Measurements from ENCODE around the gene CEP41.

The CEP41 gene

DNA sequence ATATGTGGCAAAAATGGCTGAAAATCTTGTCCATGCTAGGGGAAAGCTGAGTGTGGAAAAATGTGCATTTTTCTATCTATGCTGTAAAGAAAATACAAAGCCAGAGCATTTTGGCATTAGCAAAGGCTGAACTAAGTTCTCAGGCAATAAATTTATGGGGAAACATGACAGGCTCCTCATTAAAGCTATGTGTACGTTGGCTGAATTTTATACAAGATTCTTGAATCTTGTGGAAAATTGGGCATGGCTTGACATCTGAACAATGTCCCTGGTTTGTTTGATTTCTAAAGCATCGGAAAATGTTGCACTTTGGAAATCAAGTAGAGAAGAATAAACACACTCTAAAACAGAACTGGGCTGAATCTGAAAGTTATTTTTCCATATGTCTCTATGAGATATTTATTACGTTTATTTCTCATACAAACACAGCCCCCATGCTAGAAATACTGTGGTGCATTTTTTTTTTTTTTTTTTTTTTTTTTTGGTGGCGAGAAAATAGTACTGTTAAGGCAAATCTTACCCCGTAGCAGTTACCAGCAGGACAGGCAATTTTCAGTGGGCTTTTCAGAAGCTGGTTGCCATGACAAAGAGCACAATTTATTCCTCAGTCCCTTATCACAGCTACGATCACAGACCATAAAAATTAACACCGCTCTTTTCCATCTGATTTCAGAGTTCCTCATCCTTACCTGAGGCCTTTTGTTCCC, 43.6 kb downstream of the CEP41 start:
- DNase-seq (ENCODE audit: insufficient read length, low spot score), result no peak
- no peak for FAIRE-seq
- no peak for TF ChIP-seq POLR2A (IDR thresholded peaks at IDR 0.05; ENCODE audit: low read depth, low read length)

DNA sequence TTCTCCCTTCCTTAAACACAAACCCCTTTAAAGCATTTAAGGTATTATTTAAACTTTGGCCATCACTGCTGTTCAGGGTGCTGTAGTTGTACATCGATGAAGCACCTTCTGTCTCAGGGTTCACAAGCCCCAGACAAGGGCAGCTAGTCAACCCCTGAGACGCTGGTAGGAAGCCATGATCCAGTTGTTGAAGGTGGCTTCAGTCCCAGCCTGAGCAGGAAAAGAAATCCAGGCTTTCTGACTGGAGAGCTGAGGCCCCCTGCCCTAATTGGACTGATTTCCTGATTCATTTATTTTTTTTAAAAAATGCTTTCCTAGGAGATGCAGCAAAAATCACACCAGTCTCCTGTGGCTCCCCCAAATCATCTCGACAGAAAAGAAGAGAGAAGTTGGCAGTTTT, 44.7 kb downstream of the CEP41 start:
- FAIRE-seq, result no peak
- no peak for DNase-seq (ENCODE audit: insufficient read length, low spot score)
- no peak for TF ChIP-seq POLR2A (IDR thresholded peaks at IDR 0.05; ENCODE audit: low read depth, low read length)

DNA sequence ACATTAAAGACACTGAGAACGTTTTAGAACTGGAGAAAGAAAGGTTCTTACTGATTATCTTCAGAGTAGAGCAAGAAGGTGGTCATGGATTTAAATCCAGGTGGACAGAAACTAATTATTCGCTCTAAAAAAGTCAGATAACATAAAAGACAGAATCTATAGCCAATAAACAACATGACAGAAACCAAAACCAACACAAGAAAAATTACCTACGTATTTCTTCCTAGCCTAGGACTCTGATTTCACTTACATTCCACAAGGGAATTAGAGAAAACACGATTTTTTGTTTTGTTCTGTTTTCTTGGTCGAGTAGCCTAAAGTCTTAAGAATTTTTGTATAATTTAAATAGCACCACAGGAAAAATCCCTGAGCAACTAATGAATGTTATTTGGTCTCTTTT, 45.4 kb downstream of the CEP41 start:
- TF ChIP-seq POLR2A (IDR thresholded peaks at IDR 0.05; ENCODE audit: low read depth, low read length), result no peak
- no peak for DNase-seq (ENCODE audit: insufficient read length, low spot score)
- no peak for FAIRE-seq

GRCh38 chr7:130394421-130395195, 46.2 kb downstream of the CEP41 start:
- no peak for FAIRE-seq
- no peak for TF ChIP-seq POLR2A (IDR thresholded peaks at IDR 0.05; ENCODE audit: low read depth, low read length)
- no peak for DNase-seq (ENCODE audit: insufficient read length, low spot score)

GRCh38 chr7:130393841-130394411, 46.9 kb downstream of the CEP41 start:
- no peak for FAIRE-seq
- DNase-seq (ENCODE audit: insufficient read length, low spot score), result no peak
- no peak for TF ChIP-seq POLR2A (IDR thresholded peaks at IDR 0.05; ENCODE audit: low read depth, low read length)

DNA sequence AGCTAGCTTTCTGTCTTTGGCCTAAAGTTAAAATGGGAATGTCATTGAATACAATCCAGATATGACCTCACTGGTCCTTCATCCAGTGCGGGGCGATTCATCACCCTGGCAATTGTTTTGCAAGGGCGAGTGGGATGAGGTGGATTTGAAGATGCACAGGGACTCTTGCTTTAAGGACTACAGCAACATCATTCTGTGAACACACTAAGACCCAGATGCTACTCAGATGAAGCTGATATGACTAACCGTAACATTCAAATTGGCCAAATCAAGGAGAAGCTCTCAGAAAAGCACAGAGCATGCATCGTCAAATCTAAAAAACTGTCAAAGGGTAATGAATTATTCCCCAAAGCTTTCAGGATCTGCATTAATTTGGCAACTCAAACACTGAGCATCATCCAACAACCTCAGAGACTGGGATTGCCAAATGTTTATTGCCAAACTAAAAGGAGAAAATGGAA, 47.7 kb downstream of the CEP41 start:
- FAIRE-seq (peak; percentile 15), DNase-seq (ENCODE audit: insufficient read length, low spot score) (no peak)
- no peak for TF ChIP-seq POLR2A (IDR thresholded peaks at IDR 0.05; ENCODE audit: low read depth, low read length)

DNA sequence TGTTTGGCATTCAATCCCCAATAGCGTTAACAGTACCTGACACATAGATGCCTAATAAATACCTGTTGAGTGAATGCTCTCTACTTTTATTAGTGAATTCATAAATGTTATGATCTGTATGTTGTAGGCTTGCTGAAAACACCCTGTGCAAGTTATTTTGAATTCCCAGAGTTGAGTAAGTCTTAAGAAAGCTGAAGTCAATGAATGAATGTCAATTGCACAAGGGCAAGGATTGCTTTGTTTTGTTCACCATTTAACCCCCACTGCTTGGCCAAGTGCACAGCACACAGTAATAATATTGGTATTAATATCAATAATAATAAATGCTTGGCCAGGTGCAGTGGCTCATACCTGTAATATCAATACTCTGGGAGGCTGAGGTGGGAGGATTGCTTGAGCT, 50.3 kb downstream of the CEP41 start:
- DNase-seq (ENCODE audit: insufficient read length, low spot score), result no peak
- no peak for TF ChIP-seq POLR2A (IDR thresholded peaks at IDR 0.05; ENCODE audit: low read depth, low read length)
- no peak for FAIRE-seq

- DNase-seq (ENCODE audit: insufficient read length, low spot score) (no peak), FAIRE-seq (no peak)
- no peak for TF ChIP-seq POLR2A (IDR thresholded peaks at IDR 0.05; ENCODE audit: low read depth, low read length)
Measured at GRCh38 chr7:130388671-130389070, 52.1 kb downstream of the CEP41 start.

- no peak for FAIRE-seq
- TF ChIP-seq POLR2A (IDR thresholded peaks at IDR 0.05; ENCODE audit: low read depth, low read length), result no peak
- DNase-seq (ENCODE audit: insufficient read length, low spot score), result no peak
Measured at GRCh38 chr7:130387628-130388403, 53.0 kb downstream of the CEP41 start.

DNA sequence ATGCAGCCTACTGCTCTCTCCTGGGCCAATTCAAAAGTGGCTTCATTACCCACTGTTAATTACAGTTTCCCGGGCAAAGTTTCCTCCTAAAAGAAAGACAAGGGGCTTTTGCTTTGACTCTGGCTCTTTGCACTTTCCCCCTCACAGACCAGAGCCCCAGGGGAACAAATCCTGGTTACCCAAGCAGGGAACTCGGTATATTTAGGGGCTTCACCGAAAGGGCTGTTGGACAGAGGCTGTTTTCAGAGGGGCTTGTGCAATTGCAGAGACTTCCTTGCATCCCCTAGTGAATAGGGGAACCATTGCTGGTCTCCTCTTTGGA, 53.5 kb downstream of the CEP41 start:
- DNase-seq (ENCODE audit: insufficient read length, low spot score), result no peak
- FAIRE-seq, result no peak
- TF ChIP-seq POLR2A (IDR thresholded peaks at IDR 0.05; ENCODE audit: low read depth, low read length), result no peak

- DNase-seq (ENCODE audit: insufficient read length, low spot score) (no peak), FAIRE-seq (no peak)
- TF ChIP-seq POLR2A (IDR thresholded peaks at IDR 0.05; ENCODE audit: low read depth, low read length), result no peak
Measured at GRCh38 chr7:130386876-130387275, 53.9 kb downstream of the CEP41 start.

- no peak for DNase-seq (ENCODE audit: insufficient read length, low spot score)
- TF ChIP-seq POLR2A (IDR thresholded peaks at IDR 0.05; ENCODE audit: low read depth, low read length), result no peak
- FAIRE-seq, result no peak
Measured at GRCh38 chr7:130385600-130386066, 55.2 kb downstream of the CEP41 start.

DNA sequence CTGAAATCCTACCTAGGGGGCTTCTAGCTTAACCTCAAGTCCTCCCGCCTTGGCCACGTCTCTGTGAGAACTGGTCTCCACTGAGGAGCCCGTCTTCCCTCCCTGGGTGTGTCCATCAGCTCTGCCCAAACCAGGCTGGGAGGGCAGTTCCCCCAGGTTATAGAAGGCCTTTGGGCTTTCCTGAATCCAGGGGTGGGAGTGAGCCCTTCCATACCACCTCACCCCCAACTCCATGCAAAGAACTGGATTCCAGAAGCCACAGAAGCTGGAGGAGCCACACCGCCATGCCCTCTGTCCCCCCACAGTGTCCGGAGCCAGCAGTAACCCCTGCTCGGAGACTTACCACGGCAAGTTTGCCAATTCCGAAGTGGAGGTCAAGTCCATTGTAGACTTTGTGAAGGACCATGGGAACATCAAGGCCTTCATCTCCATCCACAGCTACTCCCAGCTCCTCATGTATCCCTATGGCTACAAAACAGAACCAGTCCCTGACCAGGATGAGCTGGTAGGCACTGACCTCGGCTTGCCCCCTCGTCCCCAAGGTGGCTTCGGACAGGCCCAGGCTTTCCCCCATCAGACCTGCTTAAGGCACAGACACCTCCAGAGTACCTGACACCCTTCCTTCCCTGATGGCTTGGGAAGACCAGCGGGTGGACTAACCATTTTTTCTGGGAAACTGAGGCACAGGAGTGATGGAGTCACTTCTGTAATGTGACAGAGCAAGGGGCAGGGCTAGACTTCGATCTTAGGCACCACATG, 55.8 kb downstream of the CEP41 start:
- FAIRE-seq, result no peak
- TF ChIP-seq POLR2A (IDR thresholded peaks at IDR 0.05; ENCODE audit: low read depth, low read length), result 0 out of 2 replicates have a peak, but pooled peaks have one; percentile 6
- DNase-seq (ENCODE audit: insufficient read length, low spot score), result no peak
